ENCODE results near the gene ADAM12.
"Not testable (repeated sequence)": the region's sequence is repeated elsewhere in the genome, so short reads cannot be mapped to it uniquely, and the experiment has no call there.

The ADAM12 gene

GRCh38 chr10:126405239-126405775 is 17.0 kb upstream of the ADAM12 start:
- DNase-seq (ENCODE audit: low read depth in 2 of 2) = no peak

- DNase-seq (ENCODE audit: low read depth in 2 of 2) = no peak
Measured at GRCh38 chr10:126402721-126403695, 14.7 kb upstream of the ADAM12 start.

GRCh38 chr10:126400641-126401040 is 12.4 kb upstream of the ADAM12 start:
- no peak for DNase-seq (ENCODE audit: low read depth in 2 of 2)

GRCh38 chr10:126398924-126399323 is 10.6 kb upstream of the ADAM12 start:
- DNase-seq (ENCODE audit: low read depth in 2 of 2) = no peak

GRCh38 chr10:126398383-126398743 is 10.1 kb upstream of the ADAM12 start:
- no peak for DNase-seq (ENCODE audit: low read depth in 2 of 2)

- DNase-seq (ENCODE audit: low read depth in 2 of 2) = no peak
Measured at GRCh38 chr10:126397640-126398382, 9.5 kb upstream of the ADAM12 start.

- no peak for DNase-seq (ENCODE audit: low read depth in 2 of 2)
Measured at GRCh38 chr10:126397156-126397555, 8.9 kb upstream of the ADAM12 start.

- DNase-seq (ENCODE audit: low read depth in 2 of 2) = no peak
Measured at GRCh38 chr10:126394948-126395347, 6.7 kb upstream of the ADAM12 start.

- no peak for DNase-seq (ENCODE audit: low read depth in 2 of 2)
Measured at GRCh38 chr10:126393076-126393475, 4.8 kb upstream of the ADAM12 start.

GRCh38 chr10:126392469-126392868 is 4.2 kb upstream of the ADAM12 start:
- DNase-seq (ENCODE audit: low read depth in 2 of 2) = no peak

GRCh38 chr10:126392068-126392467 is 3.8 kb upstream of the ADAM12 start:
- DNase-seq (ENCODE audit: low read depth in 2 of 2) = no peak

- no peak for DNase-seq (ENCODE audit: low read depth in 2 of 2)
Measured at GRCh38 chr10:126391192-126391885, 3.1 kb upstream of the ADAM12 start.

- DNase-seq (ENCODE audit: low read depth in 2 of 2) = no peak
Measured at GRCh38 chr10:126390324-126390723, 2.0 kb upstream of the ADAM12 start.

GRCh38 chr10:126387041-126387921 is 996 bp downstream of the ADAM12 start:
- DNase-seq (ENCODE audit: low read depth in 2 of 2) = no peak

- no peak for DNase-seq (ENCODE audit: low read depth in 2 of 2)
Measured at GRCh38 chr10:126384269-126384873, 3.9 kb downstream of the ADAM12 start.

- DNase-seq (ENCODE audit: low read depth in 2 of 2) = no peak
Measured at GRCh38 chr10:126380352-126381076, 7.8 kb downstream of the ADAM12 start.

GRCh38 chr10:126379166-126379565 is 9.1 kb downstream of the ADAM12 start:
- DNase-seq (ENCODE audit: low read depth in 2 of 2) = not testable (repeated sequence)

- no peak for DNase-seq (ENCODE audit: low read depth in 2 of 2)
Measured at GRCh38 chr10:126376956-126377355, 11.3 kb downstream of the ADAM12 start.

- DNase-seq (ENCODE audit: low read depth in 2 of 2) = no peak
Measured at GRCh38 chr10:126375926-126376554, 12.2 kb downstream of the ADAM12 start.
